Psoas muscle (tissue), 8 donors: ENCODE data around the gene MOCS2. TPM values are rescaled to one million over a fixed set of nuclear protein-coding genes. Genes with fewer than 3 reads are reported as not detected.

ENCODE experiments used
- ATAC-seq, 4 donors: fragments of 200-7000 bp; cut with Tn5 transposase; one replicate each; pipeline ENCODE4 v1.9.1; 2020; ENCODE audit warnings: moderate library complexity in 3 of 4, mild to moderate bottlenecking in 2 of 4
- DNase-seq, 2 donors: peaks; one replicate each; pipeline ENCODE4 v3.0.0-alpha.2; 2020
- H3K27ac ChIP-seq: fragments of 200-600 bp; one replicate; pipeline ENCODE4 v1.8.0; 2022
- H3K27me3 ChIP-seq, 3 donors: fragments of 200-600 bp in 1 of 3; one replicate each; pipeline versions ENCODE4 v1.6.1 to v1.8.0; 2013 to 2022; ENCODE audit warnings: low read length in 2 of 3, mild to moderate bottlenecking in 2 of 3, moderate library complexity in 1 of 3; ENCODE audit not compliant: insufficient read depth in 3 of 3
- H3K36me3 ChIP-seq, 2 donors: fragments of 200-600 bp in 1 of 2; one replicate each; pipeline versions ENCODE4 v1.6.1 to v1.8.0; 2013 to 2022; ENCODE audit warnings: low read depth in 1 of 2, mild to moderate bottlenecking in 1 of 2, moderate library complexity in 1 of 2; ENCODE audit not compliant: insufficient read depth in 1 of 2
- H3K4me1 ChIP-seq: fragments of 200-600 bp; one replicate; pipeline ENCODE4 v1.8.0; 2022
- H3K4me3 ChIP-seq: fragments of 200-600 bp; one replicate; pipeline ENCODE4 v1.8.0; 2022; ENCODE audit warnings: mild to moderate bottlenecking
- H3K9me3 ChIP-seq: fragments of 200-600 bp; one replicate; pipeline ENCODE4 v1.8.0; 2022
- CTCF ChIP-seq: fragments of 200-600 bp; IDR thresholded peaks from one replicate; pipeline ENCODE4 v1.8.0; 2022; ENCODE audit warnings: antibody characterized with exemption
- WGBS, 3 donors: extraction: QIAGEN DNeasy Blood & Tissue Kit; methylation state at CpG; one replicate each; pipeline versions ENCODE4 v1.1.6 to v1.1.7; 2013; 5-methylcytosine and 5-hydroxymethylcytosine counted together
- intact Hi-C, 2 donors: fragments of 100-400 bp; cut with DNase I; formaldehyde crosslinking; loops; one replicate each; pipeline versions ENCODE4 v1.11.0 to v1.14.2; 2022
- polyA plus RNA-seq, 3 donors: library from polyadenylated mRNA; stranded (reverse); fragments of 200-250 nt; gene quantifications; one replicate each; pipeline ENCODE4 v1.2.3, GENCODE V29; 2013
- total RNA-seq, 4 donors: library from RNA; stranded (reverse); fragmentation: NEBNext Ultra II Directional in 2 of 4; extraction: Animal tissue kit (Norgen Biotek cat#: 25700) in 2 of 4; gene quantifications; one replicate each; pipeline versions ENCODE4 v1.2.1 to v1.2.4, GENCODE V29; 2021 to 2023
- donor health status: healthy with polysubstance abuse.
- donor health status: DM: no; HTN: no; CAD: no; lungs with moderate emphysema.
- donor health status: Bipolar disorder and iron deficiency.
- donor health status: healthy.
- donor health status: DM: yes; HTN: yes; CAD: no.
- donor health status: DM: no; HTN: no; CAD: no.
- donor health status: DM: no; HTN: no; CAD: no.
- donor health status: DM: yes; HTN: yes; CAD: no.

MOCS2 gene
- total and polyA plus RNA-seq, 7 donors, result 38.8 to 73.9 (median 46.7) TPM

GRCh38 chr5:53084546-53085255, 24.9 kb downstream of the MOCS2 start:
- Histone ChIP-seq H3K4me1 (no peaks in the 10 kb centered on the region), H3K4me3 (no peak overlapping the region), H3K36me3 (no peaks in the 10 kb centered on the region), H3K9me3 (no peaks in the 10 kb centered on the region), H3K27me3 (no peaks in the 10 kb centered on the region), H3K27ac (no peak overlapping the region)
- 29 to 53% (median 30%) methylated on average over 4 of the region's 4 CpGs for WGBS, 3 donors
- ATAC-seq (no peak), DNase-seq (no peak)
- TF ChIP-seq CTCF, result no peak
- intact Hi-C loops, result no loop called here

- Histone ChIP-seq H3K4me1 (no peaks in the 10 kb centered on the region), H3K27me3 (no peaks in the 10 kb centered on the region), H3K36me3 (no peaks in the 10 kb centered on the region), H3K9me3 (no peaks in the 10 kb centered on the region), H3K4me3 (no peak overlapping the region), H3K27ac (no peak overlapping the region)
- no peak for ATAC-seq
- DNase-seq, result no peak
- no peak for TF ChIP-seq CTCF
- intact Hi-C loops, result no loop called here
These were observed 25.6 kb downstream of the MOCS2 start for GRCh38 chr5:53083927-53084326.

GRCh38 chr5:53080271-53080670, 29.3 kb downstream of the MOCS2 start:
- ATAC-seq (no peak), DNase-seq (no peak)
- no peak for TF ChIP-seq CTCF
- intact Hi-C loops, result no loop called here
- Histone ChIP-seq H3K9me3 (no peaks in the 10 kb centered on the region), H3K4me3 (no peak overlapping the region), H3K4me1 (no peaks in the 10 kb centered on the region), H3K27ac (no peak overlapping the region), H3K36me3 (no peaks in the 10 kb centered on the region), H3K27me3 (no peaks in the 10 kb centered on the region)
- WGBS, 3 donors, result 86 to 87% (median 87%) methylated on average over 4 of the region's 4 CpGs

GRCh38 chr5:53076014-53076583, 33.5 kb downstream of the MOCS2 start:
- Histone ChIP-seq H3K9me3 (no peaks in the 10 kb centered on the region), H3K4me3 (no peak overlapping the region), H3K4me1 (no peaks in the 10 kb centered on the region), H3K27me3 (no peaks in the 10 kb centered on the region), H3K36me3 (no peaks in the 10 kb centered on the region), H3K27ac (no peak overlapping the region)
- WGBS, 3 donors, result 77 to 83% (median 79%) methylated on average over 2 of the region's 2 CpGs
- no peak for TF ChIP-seq CTCF
- DNase-seq (no peak), ATAC-seq (no peak)
- intact Hi-C loops, result no loop called here
